B cell (primary cell): ENCODE measurements around the gene SFT2D1. TPM values are rescaled to one million over a fixed set of nuclear protein-coding genes. Genes with fewer than 3 reads are reported as not detected.

Experiments used
- ATAC-seq: fragments of 200-7000 bp; cut with Tn5 transposase; one replicate; pipeline ENCODE4 v1.10.0; 2021; ENCODE audit warnings: low read depth, mild to moderate bottlenecking, moderate number of reproducible peaks, moderate library complexity
- CTCF ChIA-PET: fragments of 350-600 bp; sonication (Branson Sonifier 250); formaldehyde crosslinking; loops from one replicate; lab custom pipeline; 2021; ENCODE audit warnings: antibody characterized with exemption, inconsistent platforms; lab: Charles Lee
- POLR2A ChIA-PET: fragments of 350-600 bp; sonication (Branson Sonifier 250); formaldehyde crosslinking; loops from one replicate; lab custom pipeline; 2021; ENCODE audit warnings: antibody characterized with exemption; lab: Charles Lee
- DNase-seq: peaks from one replicate; pipeline ENCODE4 v3.0.0; 2013
- H2AFZ ChIP-seq: 2 replicates; pipeline ENCODE4 v1.6.1; 2012; ENCODE audit warnings: mild to moderate bottlenecking, low read depth, low read length; ENCODE audit not compliant: insufficient read depth, poor library complexity, severe bottlenecking
- H3K27ac ChIP-seq, 2 donors: 1 replicate in 1 of 2; 2 replicates in 1 of 2; pipeline ENCODE4 v1.5.1; 2012 to 2013; ENCODE audit warnings: low read length in 2 of 2, mild to moderate bottlenecking in 2 of 2, moderate library complexity in 1 of 2
- H3K27me3 ChIP-seq, 4 experiments: fragments of 200-600 bp in 1 of 4; sonication (generic) in 1 of 4; replicated peaks in 1 of 4; 1 replicate in 2 of 4; 2 replicates in 2 of 4; pipeline versions ENCODE4 v1.6.1 to v1.7.0; 2013 to 2016; ENCODE audit warnings: low read length in 3 of 4, mild to moderate bottlenecking in 2 of 4, mixed read lengths in 1 of 4, moderate library complexity in 1 of 4; ENCODE audit not compliant: insufficient read depth in 4 of 4, control insufficient read depth in 3 of 4; ENCODE audit errors: control extremely low read depth in 1 of 4
- H3K36me3 ChIP-seq, 2 experiments: replicated peaks in 1 of 2; 1 replicate in 1 of 2; 2 replicates in 1 of 2; pipeline versions ENCODE4 v1.6.1 to v1.7.1; 2013; ENCODE audit warnings: low read length in 1 of 2; ENCODE audit not compliant: insufficient read depth in 2 of 2, control insufficient read depth in 1 of 2; ENCODE audit errors: control extremely low read depth in 1 of 2, extremely low read depth in 1 of 2
- H3K4me1 ChIP-seq, 2 donors: fragments of 200-600 bp in 1 of 2; sonication (generic) in 1 of 2; 1 replicate in 1 of 2; 2 replicates in 1 of 2; pipeline versions ENCODE4 v1.5.1 to v1.6.1; 2013 to 2017; ENCODE audit warnings: low read length in 2 of 2; ENCODE audit not compliant: control insufficient read depth in 2 of 2, insufficient read depth in 2 of 2
- H3K4me2 ChIP-seq: replicated peaks from 2 replicates; pipeline ENCODE3; 2012; ENCODE audit warnings: mild to moderate bottlenecking, low read depth, low read length; ENCODE audit not compliant: poor library complexity, severe bottlenecking
- H3K4me3 ChIP-seq, 5 experiments: fragments of 200-600 bp in 1 of 5; sonication (generic) in 1 of 5; 1 replicate in 3 of 5; 2 replicates in 2 of 5; pipeline versions ENCODE4 v1.5.1 to v1.7.0; 2011 to 2016; ENCODE audit warnings: low read length in 4 of 5, mild to moderate bottlenecking in 4 of 5, low read depth in 2 of 5, control low read depth in 1 of 5, moderate library complexity in 1 of 5; ENCODE audit not compliant: insufficient read depth in 1 of 5; ENCODE audit errors: control extremely low read depth in 1 of 5, extremely low read depth in 1 of 5
- H3K79me2 ChIP-seq: fragments of 200-600 bp; sonication (generic); one replicate; pipeline ENCODE4 v1.6.0; 2016; ENCODE audit warnings: low read length; ENCODE audit not compliant: control insufficient read depth, insufficient read depth
- H3K9ac ChIP-seq: fragments of 200-600 bp; sonication (generic); 2 replicates; pipeline ENCODE4 v1.6.1; 2017; ENCODE audit warnings: mild to moderate bottlenecking, low read length, moderate library complexity
- H3K9me3 ChIP-seq, 3 donors: one replicate each; pipeline versions ENCODE4 v1.6.1 to v1.7.1; 2013; ENCODE audit warnings: low read length in 2 of 3; ENCODE audit not compliant: control insufficient read depth in 2 of 3, insufficient read depth in 1 of 3; ENCODE audit errors: control extremely low read depth in 1 of 3
- H4K20me1 ChIP-seq: 2 replicates; pipeline ENCODE4 v1.6.0; 2012; ENCODE audit warnings: mild to moderate bottlenecking, low read length; ENCODE audit not compliant: insufficient read depth, control insufficient read depth, poor library complexity, severe bottlenecking
- H3K27ac Mint-ChIP-seq: one replicate; pipeline ENCODE4 v1.8.0; 2021; ENCODE audit warnings: mixed read lengths
- H3K27me3 Mint-ChIP-seq: one replicate; pipeline ENCODE4 v1.8.0; 2021; ENCODE audit warnings: mixed read lengths
- H3K4me1 Mint-ChIP-seq: one replicate; pipeline ENCODE4 v1.8.0; 2021; ENCODE audit warnings: mixed read lengths
- H3K4me3 Mint-ChIP-seq: one replicate; pipeline ENCODE4 v1.8.0; 2021; ENCODE audit warnings: mixed read lengths
- H3K9me3 Mint-ChIP-seq: one replicate; pipeline ENCODE4 v1.8.0; 2022; ENCODE audit warnings: mixed read lengths; ENCODE audit not compliant: insufficient read depth
- EZH2 ChIP-seq: IDR thresholded peaks from 2 replicates; pipeline ENCODE4 v1.6.1; 2012; ENCODE audit warnings: borderline replicate concordance, low read depth, mild to moderate bottlenecking, moderate library complexity, low read length; ENCODE audit not compliant: insufficient read depth, poor library complexity, severe bottlenecking
- WGBS: methylation state at CpG from one replicate; pipeline ENCODE4 v1.1.5; 2013; ENCODE audit warnings: missing lambda C conversion rate; ENCODE audit not compliant: insufficient coverage; 5-methylcytosine and 5-hydroxymethylcytosine counted together
- intact Hi-C: fragments of 100-400 bp; cut with micrococcal nuclease; formaldehyde crosslinking; loops from one replicate; pipeline ENCODE4 v1.10.0; 2022
- polyA plus RNA-seq: library from polyadenylated mRNA; depleted of rRNA; stranded (reverse); fragments of >200 nt; gene quantifications from 2 replicates; pipeline ENCODE4 v1.2.3, GENCODE V29; 2012
- total RNA-seq, 2 donors: library from RNA; stranded (reverse); fragments of 120-200 nt in 1 of 2; gene quantifications; 1 replicate in 1 of 2; 2 replicates in 1 of 2; pipeline versions ENCODE4 v1.2.3 to v1.2.4, GENCODE V29; 2013 to 2022
- TF ChIP-seq, protein P1 (sequence below): fragments of 200-600 bp; IDR thresholded peaks from one replicate; pipeline ENCODE4 v1.8.0; 2022; ENCODE audit warnings: antibody characterized with exemption, mild to moderate bottlenecking

Gene SFT2D1
- total and polyA plus RNA-seq, 2 donors (not counting 1 experiment from before 2014, with no cell fraction given) = 38.2 to 59.0 TPM

DNA sequence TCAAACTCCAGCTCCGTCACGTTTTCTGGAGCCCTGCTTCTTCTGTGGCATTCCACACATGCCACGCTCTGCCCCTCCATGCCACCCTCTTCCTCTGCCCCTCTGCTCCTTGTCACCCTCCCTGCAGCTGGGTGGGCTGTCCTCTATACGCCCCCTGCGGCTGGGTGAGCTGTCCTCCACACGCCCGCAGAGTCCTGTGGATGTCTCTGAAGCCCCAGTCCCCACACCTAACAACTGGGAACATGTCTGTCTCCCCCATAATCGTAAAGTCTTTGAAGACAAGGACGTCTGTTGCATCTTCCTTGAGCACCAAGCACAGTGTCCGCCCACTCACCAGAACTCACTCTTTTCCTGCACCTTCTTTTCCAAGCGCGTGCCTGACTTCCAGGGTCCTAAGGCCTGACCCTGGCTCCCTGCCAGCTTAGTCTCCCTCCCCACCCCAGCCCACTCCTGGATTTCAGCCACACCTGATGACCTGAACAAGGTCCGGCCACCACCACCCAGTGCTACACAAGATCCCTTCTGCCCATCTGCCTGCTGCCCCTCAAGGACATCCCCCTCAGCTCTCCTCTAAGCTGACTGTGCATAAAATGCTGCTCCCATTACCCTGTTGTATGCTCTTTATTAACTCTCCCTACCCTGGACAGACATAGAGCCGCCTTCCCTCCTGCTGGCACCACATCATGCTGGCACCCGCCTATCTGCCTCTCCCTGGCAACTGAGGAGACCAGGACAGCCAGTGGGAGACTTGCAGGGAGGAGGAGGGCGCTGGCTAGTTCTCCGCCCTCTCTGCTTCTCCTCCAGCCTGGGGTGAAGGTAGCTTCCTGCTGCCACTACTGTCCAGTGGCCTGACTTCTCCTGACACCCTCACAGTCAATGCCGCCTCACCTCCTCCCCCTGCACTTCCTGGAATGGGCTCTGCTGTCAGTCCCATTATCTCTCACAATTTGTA is 23.4 kb downstream of the SFT2D1 start:
- H3K4me3 Mint-ChIP-seq = no peak overlapping the region
- H3K27me3 Mint-ChIP-seq = no peaks in the 10 kb centered on the region

More for the DNA sequence above, 23.4 kb downstream of the SFT2D1 start:
- intact Hi-C loops = no loop called here
- H3K79me2 ChIP-seq = no peaks in the 10 kb centered on the region
- no peak overlapping the region for H3K4me2 ChIP-seq
- H2AFZ ChIP-seq = no peak overlapping the region
- H3K4me1 Mint-ChIP-seq = no peaks in the 10 kb centered on the region
- no peak overlapping the region for H3K9ac ChIP-seq
- peaks cover 9 to 35% of the 10 kb centered on the region in 2 experiments for H3K36me3 ChIP-seq
- H3K9me3 ChIP-seq = no peaks in the 10 kb centered on the region
- no peak overlapping the region for H3K27ac ChIP-seq
- TF ChIP-seq, protein P1, sequence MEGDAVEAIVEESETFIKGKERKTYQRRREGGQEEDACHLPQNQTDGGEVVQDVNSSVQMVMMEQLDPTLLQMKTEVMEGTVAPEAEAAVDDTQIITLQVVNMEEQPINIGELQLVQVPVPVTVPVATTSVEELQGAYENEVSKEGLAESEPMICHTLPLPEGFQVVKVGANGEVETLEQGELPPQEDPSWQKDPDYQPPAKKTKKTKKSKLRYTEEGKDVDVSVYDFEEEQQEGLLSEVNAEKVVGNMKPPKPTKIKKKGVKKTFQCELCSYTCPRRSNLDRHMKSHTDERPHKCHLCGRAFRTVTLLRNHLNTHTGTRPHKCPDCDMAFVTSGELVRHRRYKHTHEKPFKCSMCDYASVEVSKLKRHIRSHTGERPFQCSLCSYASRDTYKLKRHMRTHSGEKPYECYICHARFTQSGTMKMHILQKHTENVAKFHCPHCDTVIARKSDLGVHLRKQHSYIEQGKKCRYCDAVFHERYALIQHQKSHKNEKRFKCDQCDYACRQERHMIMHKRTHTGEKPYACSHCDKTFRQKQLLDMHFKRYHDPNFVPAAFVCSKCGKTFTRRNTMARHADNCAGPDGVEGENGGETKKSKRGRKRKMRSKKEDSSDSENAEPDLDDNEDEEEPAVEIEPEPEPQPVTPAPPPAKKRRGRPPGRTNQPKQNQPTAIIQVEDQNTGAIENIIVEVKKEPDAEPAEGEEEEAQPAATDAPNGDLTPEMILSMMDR = no peak
- no peak for TF ChIP-seq EZH2
- no peak for ATAC-seq
- POLR2A ChIA-PET = no interaction called here
- CTCF ChIA-PET = interaction anchor here (0.9 to 3.9 kb wide), 4 partner anchors 43 to 82 kb away, joined by 3 to 22 read pairs (median 8); no protein-coding TSS in a partner anchor
- H3K4me3 ChIP-seq = no peak overlapping the region
- H4K20me1 ChIP-seq = no peaks in the 10 kb centered on the region
- H3K9me3 Mint-ChIP-seq = no peaks in the 10 kb centered on the region
- DNase-seq = no peak
- no peak overlapping the region for H3K27ac Mint-ChIP-seq
- H3K27me3 ChIP-seq = no peaks in the 10 kb centered on the region
- H3K4me1 ChIP-seq = no peaks in the 10 kb centered on the region
- 90% methylated on average over 16 of the region's 18 CpGs for WGBS
